Thoracic aorta (tissue), 2 donors: ENCODE results near the gene NUP160. TPM values are rescaled to one million over a fixed set of nuclear protein-coding genes. Genes with fewer than 3 reads are reported as not detected.
A peak's percentile ranks its signal among the peaks of the same experiment; 100 is the strongest.
"Not testable (repeated sequence)": the region's sequence is repeated elsewhere in the genome, so short reads cannot be mapped to it uniquely, and the experiment has no call there.

Source experiments
- ATAC-seq: fragments of 150-250 bp; one replicate; pipeline ENCODE4 v1.8.0; 2017; ENCODE audit warnings: low read depth; ENCODE audit not compliant: insufficient number of reproducible peaks, low FRiP score
- DNase-seq: peaks from one replicate; pipeline ENCODE4 v3.0.0-alpha.2; 2020; ENCODE audit warnings: low spot score
- H3K27ac ChIP-seq, 2 donors: fragments of 200-600 bp; sonication (generic); 1 replicate in 1 of 2; 2 replicates in 1 of 2; pipeline ENCODE4 v1.5.1; 2016; ENCODE audit warnings: mild to moderate bottlenecking in 2 of 2, moderate library complexity in 2 of 2
- H3K27me3 ChIP-seq: fragments of 200-600 bp; sonication (generic); replicated peaks from 2 replicates; pipeline ENCODE4 v1.6.0; 2016; ENCODE audit warnings: mild to moderate bottlenecking; ENCODE audit not compliant: insufficient read depth
- H3K36me3 ChIP-seq: fragments of 200-600 bp; sonication (generic); one replicate; pipeline ENCODE4 v1.5.1; 2016
- H3K4me1 ChIP-seq, 2 donors: fragments of 200-600 bp; sonication (generic); 1 replicate in 1 of 2; 2 replicates in 1 of 2; pipeline versions ENCODE4 v1.5.1 to v1.6.0; 2016; ENCODE audit warnings: low read depth in 2 of 2, mild to moderate bottlenecking in 1 of 2; ENCODE audit not compliant: control insufficient read depth in 1 of 2
- H3K4me3 ChIP-seq: fragments of 200-600 bp; sonication (generic); 2 replicates; pipeline ENCODE4 v1.5.1; 2016; ENCODE audit warnings: mild to moderate bottlenecking
- H3K9me3 ChIP-seq: fragments of 200-600 bp; sonication (generic); 2 replicates; pipeline ENCODE4 v1.5.1; 2016
- CTCF ChIP-seq: fragments of 200-600 bp; sonication (generic); IDR thresholded peaks from one replicate; pipeline ENCODE4 v1.5.1; 2019; ENCODE audit warnings: antibody characterized with exemption
- total RNA-seq, 2 donors: library from RNA; depleted of rRNA; stranded (reverse); fragments of >200 nt; gene quantifications; one replicate each; pipeline versions ENCODE4 v1.1.0 to v1.2.3, GENCODE V29; 2016

Gene NUP160
- total RNA-seq, 2 donors from 2014 or later = 22.2 to 40.8 TPM

GRCh38 chr11:47881145-47881544 lies 33.0 kb upstream of the NUP160 start:
- ATAC-seq = no peak
- Histone ChIP-seq H3K9me3 (peaks cover 2% of the 10 kb centered on the region), H3K27me3 (no peaks in the 10 kb centered on the region), H3K4me1 (peaks cover 0 to 7% of the 10 kb centered on the region in 2 donors), H3K36me3 (no peaks in the 10 kb centered on the region), H3K4me3 (no peak overlapping the region), H3K27ac (no peak overlapping the region)
- no peak for TF ChIP-seq CTCF
- no peak for DNase-seq

- H3K27me3 ChIP-seq = no peaks in the 10 kb centered on the region
- peaks cover 9% of the 10 kb centered on the region for H3K9me3 ChIP-seq
- H3K4me1 ChIP-seq = no peaks in the 10 kb centered on the region
- H3K36me3 ChIP-seq = no peaks in the 10 kb centered on the region
- H3K27ac ChIP-seq = no peak overlapping the region
- DNase-seq (no peak), ATAC-seq (no peak)
- no peak for TF ChIP-seq CTCF
- H3K4me3 ChIP-seq = no peak overlapping the region
These were observed 31.4 kb upstream of the NUP160 start for GRCh38 chr11:47879259-47880158.

- ATAC-seq = not testable (repeated sequence)
These were observed 27.7 kb upstream of the NUP160 start for GRCh38 chr11:47875858-47876257.

GRCh38 chr11:47870404-47870803 lies 22.3 kb upstream of the NUP160 start:
- no peak for ATAC-seq
- H3K27me3 ChIP-seq = no peaks in the 10 kb centered on the region
- H3K27ac ChIP-seq = no peak overlapping the region
- H3K36me3 ChIP-seq = no peaks in the 10 kb centered on the region
- peaks cover 2 to 6% of the 10 kb centered on the region in 2 donors for H3K4me1 ChIP-seq
- no peak for TF ChIP-seq CTCF
- peaks cover 2% of the 10 kb centered on the region for H3K9me3 ChIP-seq
- DNase-seq = no peak
- H3K4me3 ChIP-seq = no peak overlapping the region

More at GRCh38 chr11:47875858-47876257, 27.7 kb upstream of the NUP160 start:
- H3K27ac ChIP-seq, H3K27me3 ChIP-seq, H3K36me3 ChIP-seq, H3K4me1 ChIP-seq, H3K4me3 ChIP-seq, DNase-seq, H3K9me3 ChIP-seq: not testable (repeated sequence)

GRCh38 chr11:47869544-47870393 lies 21.6 kb upstream of the NUP160 start:
- H3K9me3 ChIP-seq = no peaks in the 10 kb centered on the region
- DNase-seq (no peak), ATAC-seq (peak; percentile 33)
- H3K36me3 ChIP-seq = no peaks in the 10 kb centered on the region
- no peak overlapping the region for H3K27ac ChIP-seq
- peaks cover 6 to 7% of the 10 kb centered on the region in 2 donors for H3K4me1 ChIP-seq
- H3K4me3 ChIP-seq = no peak overlapping the region
- no peak for TF ChIP-seq CTCF
- no peaks in the 10 kb centered on the region for H3K27me3 ChIP-seq
